IMR-90 (cell line): Measurements from ENCODE around the gene DENND2D. TPM values are rescaled to one million over a fixed set of nuclear protein-coding genes. Genes with fewer than 3 reads are reported as not detected.

Source experiments
- ATAC-seq: fragments of 200-7000 bp; cut with Tn5 transposase; 2 replicates; pipeline ENCODE4 v1.9.1; 2020; ENCODE audit warnings: low read depth, mild to moderate bottlenecking, moderate library complexity
- BruUV-seq: library from RNA; stranded (reverse); fragments of 400-500 nt; replicated peaks from 2 replicates; lab custom pipeline; 2021; lab: Mats Ljungman, UMichigan
- CTCF ChIA-PET: fragments of 300-600 bp; formaldehyde crosslinking; extraction: SDS; loops from one replicate; lab custom pipeline; 2021; ENCODE audit warnings: antibody characterized with exemption; lab: Yijun Ruan, JAX
- POLR2A ChIA-PET: fragments of 300-600 bp; sonication (Branson Sonifier 250); formaldehyde crosslinking; loops from one replicate; lab custom pipeline; 2022; ENCODE audit warnings: antibody characterized with exemption; ENCODE audit not compliant: unreplicated experiment; lab: Charles Lee
- DNase-seq: peaks from one replicate; pipeline ENCODE4 v3.0.0; 2013
- H2AFZ ChIP-seq: replicated peaks from 2 replicates; pipeline ENCODE3; 2013; ENCODE audit warnings: low read length, mild to moderate bottlenecking; ENCODE audit not compliant: poor library complexity
- H2AK5ac ChIP-seq: 2 replicates; pipeline ENCODE4 v1.6.1; 2013; ENCODE audit warnings: low read depth, low read length, inconsistent platforms
- H2AK9ac ChIP-seq: replicated peaks from 2 replicates; pipeline ENCODE3; 2013; ENCODE audit warnings: mild to moderate bottlenecking, low read depth, low read length, moderate library complexity; ENCODE audit not compliant: poor library complexity
- H2BK120ac ChIP-seq: 2 replicates; pipeline ENCODE4 v1.6.1; 2013; ENCODE audit warnings: low read depth, low read length, inconsistent platforms
- H2BK15ac ChIP-seq: 3 replicates; pipeline ENCODE4 v1.6.1; 2013; ENCODE audit warnings: low read depth, low read length, inconsistent platforms
- H2BK20ac ChIP-seq: 2 replicates; pipeline ENCODE4 v1.6.1; 2013; ENCODE audit warnings: low read depth, mild to moderate bottlenecking, inconsistent platforms, low read length, moderate library complexity
- H2BK5ac ChIP-seq: 2 replicates; pipeline ENCODE4 v1.6.1; 2013; ENCODE audit warnings: mild to moderate bottlenecking, low read depth, low read length, inconsistent platforms; ENCODE audit not compliant: poor library complexity, severe bottlenecking
- H3K14ac ChIP-seq: replicated peaks from 2 replicates; pipeline ENCODE4 v1.6.1; 2013; ENCODE audit warnings: low read depth, low read length, inconsistent platforms
- H3K18ac ChIP-seq: 2 replicates; pipeline ENCODE4 v1.6.1; 2013; ENCODE audit warnings: low read depth, low read length, control low read depth
- H3K23ac ChIP-seq: 2 replicates; pipeline ENCODE4 v1.6.1; 2013; ENCODE audit warnings: low read depth, low read length, inconsistent platforms
- H3K27ac ChIP-seq: 2 replicates; pipeline ENCODE4 v1.5.1; 2013; ENCODE audit warnings: mild to moderate bottlenecking, control low read depth, low read length; ENCODE audit not compliant: insufficient read depth
- H3K27me3 ChIP-seq: 2 replicates; pipeline ENCODE4 v1.6.1; 2013; ENCODE audit warnings: low read length; ENCODE audit not compliant: control insufficient read depth, insufficient read depth
- H3K36me3 ChIP-seq: 2 replicates; pipeline ENCODE4 v1.6.1; 2013; ENCODE audit warnings: low read length, mixed read lengths; ENCODE audit not compliant: control insufficient read depth, insufficient read depth
- H3K4ac ChIP-seq: 2 replicates; pipeline ENCODE4 v1.6.1; 2013; ENCODE audit warnings: low read depth, low read length, inconsistent platforms
- H3K4me1 ChIP-seq: 2 replicates; pipeline ENCODE4 v1.6.1; 2013; ENCODE audit warnings: low read length, mixed read lengths; ENCODE audit not compliant: control insufficient read depth, insufficient read depth
- H3K4me2 ChIP-seq: 2 replicates; pipeline ENCODE4 v1.6.1; 2013; ENCODE audit warnings: low read depth, mild to moderate bottlenecking, control low read depth, low read length, moderate library complexity
- H3K4me3 ChIP-seq: 2 replicates; pipeline ENCODE4 v1.5.1; 2013; ENCODE audit warnings: low read depth, mild to moderate bottlenecking, control low read depth, low read length, moderate library complexity; ENCODE audit not compliant: insufficient read depth
- H3K56ac ChIP-seq: 2 replicates; pipeline ENCODE4 v1.6.1; 2013; ENCODE audit warnings: low read length, inconsistent platforms; ENCODE audit not compliant: insufficient read depth; ENCODE audit errors: extremely low read depth
- H3K79me1 ChIP-seq, 2 experiments: 2 replicates each; pipeline ENCODE4 v1.6.1; 2013; ENCODE audit warnings: low read length in 2 of 2, inconsistent platforms in 1 of 2, low read depth in 1 of 2
- H3K9ac ChIP-seq: 2 replicates; pipeline ENCODE4 v1.6.1; 2013; ENCODE audit warnings: low read depth, low read length, control low read depth
- H3K9me1 ChIP-seq: 2 replicates; pipeline ENCODE4 v1.6.1; 2013; ENCODE audit warnings: low read length, inconsistent platforms; ENCODE audit not compliant: insufficient read depth
- H3K9me3 ChIP-seq: 2 replicates; pipeline ENCODE4 v1.6.1; 2013; ENCODE audit warnings: low read length; ENCODE audit not compliant: control insufficient read depth, insufficient read depth
- H4K20me1 ChIP-seq: 2 replicates; pipeline ENCODE4 v1.6.1; 2013; ENCODE audit warnings: low read length, inconsistent platforms; ENCODE audit not compliant: insufficient read depth
- H4K5ac ChIP-seq: 2 replicates; pipeline ENCODE4 v1.6.1; 2013; ENCODE audit warnings: mild to moderate bottlenecking, low read depth, low read length, control low read depth
- H4K8ac ChIP-seq, 2 experiments: 2 replicates each; pipeline ENCODE4 v1.6.1; 2013; ENCODE audit warnings: low read depth in 2 of 2, low read length in 2 of 2, control low read depth in 1 of 2, inconsistent platforms in 1 of 2
- H4K91ac ChIP-seq: 2 replicates; pipeline ENCODE4 v1.6.1; 2013; ENCODE audit warnings: low read depth, low read length, inconsistent platforms; ENCODE audit not compliant: insufficient read depth
- CEBPB ChIP-seq: IDR thresholded peaks from 2 replicates; pipeline ENCODE4 v1.6.1; 2012; ENCODE audit warnings: low read depth, low read length, improper control_type of control experiment
- CTCF ChIP-seq: conservative IDR thresholded peaks from 2 replicates; pipeline ENCODE4 v1.5.1; 2012; ENCODE audit warnings: mild to moderate bottlenecking, low read depth, low read length, improper control_type of control experiment
- MXI1 ChIP-seq: IDR thresholded peaks from 2 replicates; pipeline ENCODE4 v1.6.1; 2012; ENCODE audit warnings: low read depth, mild to moderate bottlenecking, low read length, moderate library complexity, borderline replicate concordance
- RAD21 ChIP-seq: IDR thresholded peaks from 2 replicates; pipeline ENCODE4 v1.6.1; 2012; ENCODE audit warnings: low read length, improper control_type of control experiment
- SMC3 ChIP-seq: fragments of 150-350 bp; IDR thresholded peaks from 2 replicates; pipeline ENCODE4 v1.6.1; 2016; ENCODE audit warnings: low read depth, mild to moderate bottlenecking, antibody characterized with exemption, low read length, moderate library complexity
- USF2 ChIP-seq: fragments of 150-350 bp; IDR thresholded peaks from 2 replicates; pipeline ENCODE4 v1.6.1; 2017; ENCODE audit warnings: mild to moderate bottlenecking, antibody characterized with exemption, low read length, low read depth
- WGBS, 2 experiments: methylation state at CpG; one replicate each; pipeline versions ENCODE4 v1.1.5 to v1.1.7; 2013; ENCODE audit warnings: missing lambda C conversion rate in 2 of 2; ENCODE audit not compliant: insufficient read length in 1 of 2; ENCODE audit errors: extremely low coverage in 2 of 2; 5-methylcytosine and 5-hydroxymethylcytosine counted together
- dilution Hi-C: fragments of 300-500 bp; cut with HindIII; formaldehyde crosslinking; loops from one replicate; pipeline ENCODE4 v1.14.3; 2018; ENCODE audit warnings: low sequenced_read_pairs; ENCODE audit not compliant: unreplicated experiment
- in situ Hi-C: fragments of 300-500 bp; cut with MboI; formaldehyde crosslinking; loops from 3 replicates; pipeline ENCODE4 v1.14.3; 2019; ENCODE audit warnings: low sequenced_read_pairs, inconsistent platforms, mixed read lengths
- intact Hi-C: fragments of 100-400 bp; cut with micrococcal nuclease; formaldehyde crosslinking; loops from 2 replicates; pipeline ENCODE4 v1.10.0; 2022
- polyA plus RNA-seq, 3 experiments: library from polyadenylated mRNA; depleted of rRNA; stranded (reverse); fragments of >200 nt; gene quantifications; 2 replicates each; pipeline ENCODE4 v1.2.3, GENCODE V29; 2012; ENCODE audit warnings: low replicate concordance in 1 of 3
- total RNA-seq: library from RNA; depleted of rRNA; stranded (reverse); fragments of >200 nt; gene quantifications from 2 replicates; pipeline ENCODE4 v1.2.3, GENCODE V29; 2012

DENND2D gene
- total and polyA plus RNA-seq, 2 of the 4 experiments (the other 2 are of a cell fraction), result 0.86 to 0.90 TPM

- WGBS, 2 experiments, result 61% methylated on average over 3 of the region's 10 CpGs; no CpG with 5 or more reads in 1 of the 2 experiments
- ChIA-PET POLR2A (no interaction called here), CTCF (interaction anchor here (0.9 to 2.0 kb wide), 6 partner anchors 112 to 217 kb away, joined by 3 to 7 read pairs (median 4); no protein-coding TSS in a partner anchor)
- no peaks in the 10 kb centered on the region for H3K9me1 ChIP-seq
- H2BK20ac ChIP-seq, result no peak overlapping the region
- TF ChIP-seq SMC3 (peak; percentile 89), USF2 (no peak), MXI1 (no peak), CTCF (peak; percentile 89), CEBPB (no peak), RAD21 (peak; percentile 92)
- H3K9me3 ChIP-seq, result no peaks in the 10 kb centered on the region
- H3K4me1 ChIP-seq, result peaks cover 8% of the 10 kb centered on the region
- no peaks in the 10 kb centered on the region for H3K27me3 ChIP-seq
- no peaks in the 10 kb centered on the region for H4K20me1 ChIP-seq
- no peak overlapping the region for H4K5ac ChIP-seq
- H2AK5ac ChIP-seq, result no peak overlapping the region
- peak overlapping the region; percentile 77 for H2AK9ac ChIP-seq
- H3K4me3 ChIP-seq, result no peak overlapping the region
- H3K9ac ChIP-seq, result no peak overlapping the region
- no peaks in the 10 kb centered on the region for H3K79me1 ChIP-seq
- H3K4me2 ChIP-seq, result no peak overlapping the region
- peak; percentile 50 for DNase-seq
- no peak overlapping the region for H3K23ac ChIP-seq
- H3K36me3 ChIP-seq, result no peaks in the 10 kb centered on the region
- no peak overlapping the region for H3K27ac ChIP-seq
- in situ Hi-C loops, result loop anchor here (5.0 to 10.0 kb wide), 4 partner anchors 112 to 542 kb away; no protein-coding TSS in a partner anchor
- H2AFZ ChIP-seq, result peak overlapping the region; percentile 83
- intact Hi-C loops, result loop anchor here (1.0 to 10.0 kb wide), 5 partner anchors 84 to 545 kb away; no protein-coding TSS in a partner anchor
- no peak overlapping the region for H3K4ac ChIP-seq
- peak overlapping the region; percentile 40; the same call in 1 of the 2 replicates for H3K14ac ChIP-seq
- dilution Hi-C loops, result no loop called here
- H2BK15ac ChIP-seq, result no peak overlapping the region
- H3K56ac ChIP-seq, result no peak overlapping the region
- H4K91ac ChIP-seq, result no peak overlapping the region
- H2BK5ac ChIP-seq, result no peak overlapping the region
- peak; percentile 90 for ATAC-seq
- H3K18ac ChIP-seq, result no peak overlapping the region
- no peak overlapping the region for H4K8ac ChIP-seq
- no TSS peak for BruUV-seq
- no peak overlapping the region for H2BK120ac ChIP-seq
These were observed 22.1 kb upstream of the DENND2D start for GRCh38 chr1:111222308-111223125.
